Esophagus muscularis mucosa (tissue), 4 donors: ENCODE data around the gene MAP3K14. TPM values are rescaled to one million over a fixed set of nuclear protein-coding genes. Genes with fewer than 3 reads are reported as not detected.
A peak's percentile ranks its signal among the peaks of the same experiment; 100 is the strongest.

ENCODE experiments used
- DNase-seq: peaks from one replicate; pipeline ENCODE4 v3.0.0-alpha.2; 2017; ENCODE audit errors: extremely low spot score
- H3K27ac ChIP-seq, 4 donors: fragments of 200-600 bp; sonication (generic); replicated peaks in 1 of 4; 1 replicate in 3 of 4; 2 replicates in 1 of 4; pipeline ENCODE4 v1.5.1; 2016 to 2019; ENCODE audit warnings: mild to moderate bottlenecking in 1 of 4
- H3K27me3 ChIP-seq, 4 donors: fragments of 200-600 bp; sonication (generic); one replicate each; pipeline versions ENCODE4 v1.5.1 to v1.6.0; 2016 to 2019
- H3K36me3 ChIP-seq, 4 donors: fragments of 200-600 bp; sonication (generic); one replicate each; pipeline ENCODE4 v1.5.1; 2016 to 2019
- H3K4me1 ChIP-seq, 4 donors: fragments of 200-600 bp; sonication (generic); one replicate each; pipeline ENCODE4 v1.5.1; 2016 to 2019
- H3K4me3 ChIP-seq, 4 donors: fragments of 200-600 bp; sonication (generic); 1 replicate in 2 of 4; 2 replicates in 2 of 4; pipeline ENCODE4 v1.5.1; 2016 to 2019; ENCODE audit warnings: mild to moderate bottlenecking in 4 of 4, moderate library complexity in 1 of 4
- H3K9me3 ChIP-seq, 4 donors: fragments of 200-600 bp; sonication (generic); 1 replicate in 3 of 4; 2 replicates in 1 of 4; pipeline ENCODE4 v1.5.1; 2016 to 2019
- CTCF ChIP-seq, 3 experiments: fragments of 200-600 bp in 2 of 3; fragments of 450-650 bp in 1 of 3; sonication (generic) in 2 of 3; IDR thresholded peaks; one replicate each; pipeline ENCODE4 v1.5.1; 2017 to 2019; ENCODE audit warnings: antibody characterized with exemption in 3 of 3, mild to moderate bottlenecking in 2 of 3, moderate library complexity in 1 of 3
- EP300 ChIP-seq: sonication (generic); formaldehyde crosslinking; IDR thresholded peaks from one replicate; pipeline ENCODE4 v1.6.1; 2017; ENCODE audit warnings: antibody characterized with exemption
- POLR2A ChIP-seq: fragments of 450-650 bp; IDR thresholded peaks from one replicate; pipeline ENCODE4 v1.6.1; 2017; ENCODE audit warnings: antibody characterized with exemption, moderate library complexity, mild to moderate bottlenecking, low read depth
- POLR2AphosphoS5 ChIP-seq, 2 donors: sonication (generic); formaldehyde crosslinking; IDR thresholded peaks; one replicate each; pipeline ENCODE4 v1.6.1; 2017; ENCODE audit warnings: antibody characterized with exemption in 2 of 2
- WGBS: methylation state at CpG from one replicate; pipeline ENCODE4 v1.1.5; 2018; 5-methylcytosine and 5-hydroxymethylcytosine counted together
- intact Hi-C: fragments of 100-400 bp; cut with DNase I; formaldehyde crosslinking; loops from one replicate; pipeline ENCODE4 v1.15.1; 2023
- total RNA-seq, 4 donors: library from RNA; depleted of rRNA; stranded (reverse); fragments of >200 nt; gene quantifications; one replicate each; pipeline versions ENCODE4 v1.1.0 to v1.2.1, GENCODE V29; 2016

Gene MAP3K14
- total RNA-seq, 4 donors from 2014 or later, result 7.8 to 26.5 (median 10.6) TPM

- peaks cover 14 to 24% (median 18%) of the 10 kb centered on the region in 4 donors for H3K4me1 ChIP-seq
- H3K27ac ChIP-seq, result no peak overlapping the region
- intact Hi-C loops, result no loop called here
- no peak for DNase-seq
- H3K9me3 ChIP-seq, result no peaks in the 10 kb centered on the region
- TF ChIP-seq CTCF (IDR thresholded peaks at IDR 0.05), result no peak
- no peak for TF ChIP-seq POLR2A
- no peak for TF ChIP-seq POLR2AphosphoS5 (IDR thresholded peaks at IDR 0.05)
- no peak for TF ChIP-seq EP300
- H3K4me3 ChIP-seq, result no peak overlapping the region
- peaks cover 3 to 27% (median 10%) of the 10 kb centered on the region in 4 donors for H3K36me3 ChIP-seq
- peaks cover 0 to 44% (median under 1%) of the 10 kb centered on the region in 4 donors for H3K27me3 ChIP-seq
- WGBS, result 34% methylated on average over 6 of the region's 6 CpGs
Measured at GRCh38 chr17:45234641-45235415, 82.0 kb downstream of the MAP3K14 start.

GRCh38 chr17:45233423-45233924 is 83.3 kb downstream of the MAP3K14 start:
- TF ChIP-seq POLR2AphosphoS5 (IDR thresholded peaks at IDR 0.05) (no peak), EP300 (no peak), CTCF (IDR thresholded peaks at IDR 0.05) (no peak), POLR2A (no peak)
- 87% methylated on average over 6 of the region's 8 CpGs for WGBS
- Histone ChIP-seq H3K4me3 (no peak overlapping the region), H3K27me3 (peaks cover 0 to 30% (median 0%) of the 10 kb centered on the region in 4 donors), H3K9me3 (no peaks in the 10 kb centered on the region), H3K27ac (no peak overlapping the region), H3K4me1 (peaks cover 26 to 37% (median 29%) of the 10 kb centered on the region in 4 donors), H3K36me3 (peaks cover 3 to 20% (median 7%) of the 10 kb centered on the region in 4 donors)
- intact Hi-C loops, result no loop called here
- no peak for DNase-seq

- Histone ChIP-seq H3K36me3 (peaks cover 3 to 16% (median 7%) of the 10 kb centered on the region in 4 donors), H3K27ac (no peak overlapping the region), H3K27me3 (peaks cover 0 to 25% (median 0%) of the 10 kb centered on the region in 4 donors), H3K9me3 (no peaks in the 10 kb centered on the region), H3K4me3 (no peak overlapping the region), H3K4me1 (peaks cover 33 to 44% (median 36%) of the 10 kb centered on the region in 4 donors)
- intact Hi-C loops, result no loop called here
- TF ChIP-seq CTCF (IDR thresholded peaks at IDR 0.05) (no peak), POLR2AphosphoS5 (IDR thresholded peaks at IDR 0.05) (no peak), POLR2A (no peak), EP300 (no peak)
- 96% methylated on average over 9 of the region's 9 CpGs for WGBS
- no peak for DNase-seq
Measured at GRCh38 chr17:45232514-45233422, 84.1 kb downstream of the MAP3K14 start.

- Histone ChIP-seq H3K4me1 (peaks cover 44 to 56% (median 47%) of the 10 kb centered on the region in 4 donors), H3K27me3 (peaks cover 0 to 17% (median 0%) of the 10 kb centered on the region in 4 donors), H3K27ac (peak overlapping the region; percentile 69 to 80 (median 74)), H3K9me3 (no peaks in the 10 kb centered on the region), H3K36me3 (peaks cover 3 to 10% (median 4%) of the 10 kb centered on the region in 4 donors), H3K4me3 (no peak overlapping the region)
- DNase-seq, result no peak
- 86% methylated on average over 9 of the region's 19 CpGs for whole genome bisulfite sequencing
- intact Hi-C loops, result no loop called here
- TF ChIP-seq EP300 (no peak), POLR2A (no peak), POLR2AphosphoS5 (IDR thresholded peaks at IDR 0.05) (no peak), CTCF (IDR thresholded peaks at IDR 0.05) (peak in 1 of 3 experiments; percentile 19)
Measured at GRCh38 chr17:45231481-45232116, 85.2 kb downstream of the MAP3K14 start.
